ENCODE measurements around the gene LRRK2. TPM values are rescaled to one million over a fixed set of nuclear protein-coding genes. Genes with fewer than 3 reads are reported as not detected.
A peak's percentile ranks its signal among the peaks of the same experiment; 100 is the strongest.
"Not testable (repeated sequence)": the region's sequence is repeated elsewhere in the genome, so short reads cannot be mapped to it uniquely, and the experiment has no call there.

LRRK2 gene
- total RNA-seq, 1 donor from 2014 or later = 14.6 TPM

- peak; percentile 52 for ATAC-seq
These were observed 8.8 kb upstream of the LRRK2 start for GRCh38 chr12:40215982-40216381.

GRCh38 chr12:40216516-40217288, 8.1 kb upstream of the LRRK2 start:
- no peak for ATAC-seq

- no peak for ATAC-seq
These were observed 5.0 kb upstream of the LRRK2 start for GRCh38 chr12:40219760-40220159.

DNA sequence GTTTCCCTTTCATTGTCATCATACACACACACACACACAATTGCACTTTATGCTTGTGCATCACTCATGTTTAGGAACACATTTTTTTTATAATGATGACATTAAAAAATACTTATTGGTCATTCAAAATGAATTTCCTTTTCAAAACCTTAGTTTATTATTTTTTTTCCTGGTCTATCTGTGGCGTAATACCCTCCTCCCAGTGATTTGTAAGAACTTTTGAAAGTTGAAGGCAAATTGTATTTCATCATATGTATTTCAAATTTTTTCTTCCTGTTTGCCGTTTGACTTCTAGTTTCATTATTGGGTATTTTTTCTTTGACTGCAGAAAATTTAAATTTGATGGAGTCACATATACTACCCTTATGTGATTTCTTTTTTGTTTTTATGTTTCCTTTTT, 2.5 kb upstream of the LRRK2 start:
- no peak for ATAC-seq

DNA sequence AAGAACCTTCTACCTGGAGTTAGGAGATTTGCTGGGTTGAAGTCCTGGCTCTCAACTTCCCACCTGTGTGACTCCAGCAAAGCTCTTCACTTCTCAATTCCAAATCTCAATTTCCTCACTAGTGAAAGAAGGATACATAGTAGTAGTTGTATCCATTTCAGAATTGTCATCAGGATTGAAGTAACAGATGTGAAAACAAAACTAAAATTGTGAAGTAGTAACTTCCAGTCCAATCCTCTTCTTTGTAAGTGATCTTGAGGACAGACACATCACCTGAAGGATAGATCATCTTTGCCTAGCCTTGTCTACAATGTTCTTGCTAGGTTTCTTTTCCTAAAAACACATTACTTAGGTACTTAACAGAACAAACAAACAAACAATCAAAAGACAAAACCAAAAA, 1.2 kb upstream of the LRRK2 start:
- ATAC-seq = no peak

GRCh38 chr12:40225337-40225983, 663 bp downstream of the LRRK2 start:
- ATAC-seq = no peak

DNA sequence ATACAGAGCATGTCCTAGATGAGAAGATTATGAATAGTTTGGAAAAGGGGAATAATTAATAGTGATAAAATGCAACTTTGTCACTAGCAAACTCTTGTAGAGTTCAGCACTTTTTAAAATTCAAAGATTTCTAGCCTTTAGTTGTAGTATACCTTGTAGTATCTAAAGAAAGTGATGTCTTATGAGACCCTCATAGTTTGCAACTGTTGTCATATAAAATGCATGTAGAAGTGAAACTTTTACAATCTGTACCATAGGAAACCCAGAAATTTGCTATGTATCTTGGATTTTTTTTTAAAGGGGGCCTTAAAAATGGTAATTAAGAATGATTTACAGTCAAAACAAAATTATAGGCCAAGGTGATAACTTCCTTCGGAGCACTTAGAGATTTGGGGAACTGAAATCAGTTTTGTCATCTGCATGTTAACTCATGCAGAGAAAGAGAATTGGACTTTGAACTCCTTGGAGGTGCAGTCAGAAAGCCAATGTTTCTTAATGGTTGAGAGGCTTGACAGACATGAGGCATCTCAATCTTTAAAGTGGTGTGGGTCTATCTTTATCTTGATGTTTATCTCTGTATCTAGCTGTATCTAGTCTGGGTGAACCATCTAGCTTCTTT, 1.3 kb downstream of the LRRK2 start:
- ATAC-seq = no peak

DNA sequence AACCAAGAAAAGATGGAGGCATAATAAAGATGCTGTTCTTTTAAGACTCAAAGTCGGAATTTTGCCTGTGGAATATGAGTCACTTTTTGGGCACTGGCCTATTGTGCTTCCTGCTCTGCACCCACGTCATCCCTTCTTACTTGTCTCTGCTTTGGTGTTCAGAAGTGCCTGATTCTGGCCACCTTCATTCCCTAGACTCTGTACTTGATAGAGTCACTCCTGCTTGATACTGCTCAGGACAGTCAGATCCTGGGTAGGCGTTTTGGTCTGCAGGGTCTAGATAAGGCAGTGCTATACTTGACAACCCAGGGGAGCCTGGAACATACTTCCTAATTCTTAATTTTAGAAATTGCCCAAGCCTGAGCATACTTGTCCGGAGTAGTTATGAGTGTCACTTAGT, 1.9 kb downstream of the LRRK2 start:
- peak; percentile 79 for ATAC-seq

- ATAC-seq = no peak
These were observed 2.6 kb downstream of the LRRK2 start for GRCh38 chr12:40227447-40227846.

DNA sequence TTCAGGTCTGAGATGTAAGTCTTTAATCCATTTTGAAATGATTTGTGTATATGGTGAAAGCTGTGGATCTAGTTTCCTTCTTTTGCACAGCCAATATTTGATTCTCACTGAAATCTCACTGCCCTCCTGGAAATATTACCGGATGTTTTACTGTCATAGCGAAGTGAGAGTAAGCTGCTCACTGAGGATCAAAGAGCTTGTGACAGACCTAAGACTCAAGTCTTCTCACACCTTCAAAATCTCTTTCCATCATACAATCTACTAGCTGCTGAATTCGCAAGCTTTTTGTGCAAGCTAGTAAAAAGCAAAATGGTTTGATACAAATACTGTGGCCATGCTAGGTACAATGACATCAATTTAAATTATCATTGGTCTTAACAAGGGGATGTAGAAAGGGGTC, 3.9 kb downstream of the LRRK2 start:
- no peak for ATAC-seq

DNA sequence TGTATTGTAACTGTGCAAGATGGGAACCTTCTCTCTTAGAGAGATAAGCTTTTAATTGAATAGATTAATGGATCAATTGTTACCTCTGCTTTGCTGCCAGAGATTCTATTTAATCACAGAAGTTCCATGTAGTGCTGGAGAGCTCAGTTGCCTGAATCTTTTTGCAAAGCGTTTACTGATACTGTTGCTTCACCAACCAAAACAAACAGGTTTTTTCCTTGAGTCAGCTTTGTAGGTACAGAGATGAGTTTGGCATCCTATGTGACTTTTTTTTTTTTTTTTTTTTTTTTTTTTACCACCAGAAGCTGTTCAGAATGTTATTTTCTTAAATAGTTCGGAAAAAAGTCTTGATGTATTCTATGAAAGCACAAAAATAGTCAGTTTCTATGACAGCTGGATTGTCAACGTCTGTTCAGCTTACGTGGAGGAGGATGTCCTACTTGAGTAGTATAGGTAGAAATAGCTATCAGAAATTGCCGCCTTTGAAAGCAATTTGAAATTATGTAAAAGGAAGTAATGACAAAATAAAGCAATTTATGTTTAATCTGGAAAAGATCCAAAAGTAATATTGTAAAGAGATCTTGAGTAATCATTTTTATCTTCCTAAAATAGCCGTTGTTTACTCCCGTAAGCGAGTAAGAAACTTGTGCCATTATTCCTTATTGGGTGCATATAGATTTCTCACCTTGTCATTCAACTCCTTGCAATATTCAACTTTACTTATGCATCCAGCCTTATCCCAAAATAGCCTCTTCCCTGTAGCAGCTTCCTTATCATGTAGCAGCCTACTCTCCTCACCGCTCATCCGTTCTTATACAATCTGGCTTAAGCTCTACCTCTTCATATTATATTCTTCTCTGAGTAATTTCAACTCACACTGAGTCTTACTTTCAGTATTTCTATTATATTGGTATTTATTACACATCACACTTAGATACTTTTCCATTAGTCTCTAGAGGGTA, 5.2 kb downstream of the LRRK2 start:
- ATAC-seq = peak; percentile 36

- ATAC-seq = no peak
These were observed 7.8 kb downstream of the LRRK2 start for GRCh38 chr12:40232602-40233001.

DNA sequence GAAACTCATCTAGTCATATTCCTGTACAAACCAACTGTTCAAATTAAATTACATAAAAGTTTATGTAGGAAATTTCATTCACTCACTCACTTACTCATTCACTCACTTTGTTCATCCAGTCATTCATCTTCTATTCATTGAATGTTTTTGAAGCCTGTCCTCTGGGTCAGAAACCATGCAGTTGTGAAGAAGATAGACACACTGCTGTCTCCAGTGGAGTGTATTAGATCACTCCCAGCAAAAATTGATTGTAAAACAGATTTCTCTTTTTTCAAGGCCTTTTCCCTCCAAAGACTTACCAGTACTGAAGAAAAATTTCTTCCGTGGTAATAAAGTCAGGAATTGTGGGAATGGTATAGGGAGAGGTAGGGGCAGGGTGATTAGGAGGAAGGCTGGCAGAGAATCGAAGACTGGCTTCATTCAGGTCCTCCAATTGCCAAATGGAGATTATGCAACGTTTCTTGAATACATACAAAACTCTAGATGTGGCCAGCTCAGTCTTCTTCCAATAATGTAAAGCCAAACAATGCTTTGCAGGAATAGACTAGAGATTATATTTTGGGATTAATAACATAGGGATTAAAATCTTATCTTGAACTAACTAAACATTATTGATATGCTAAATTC, 9.1 kb downstream of the LRRK2 start:
- no peak for ATAC-seq

GRCh38 chr12:40236357-40236850, 11.6 kb downstream of the LRRK2 start:
- no peak for ATAC-seq

GRCh38 chr12:40238266-40238902, 13.6 kb downstream of the LRRK2 start:
- peak; percentile 92 for ATAC-seq

- no peak for ATAC-seq
These were observed 14.2 kb downstream of the LRRK2 start for GRCh38 chr12:40238979-40239378.

DNA sequence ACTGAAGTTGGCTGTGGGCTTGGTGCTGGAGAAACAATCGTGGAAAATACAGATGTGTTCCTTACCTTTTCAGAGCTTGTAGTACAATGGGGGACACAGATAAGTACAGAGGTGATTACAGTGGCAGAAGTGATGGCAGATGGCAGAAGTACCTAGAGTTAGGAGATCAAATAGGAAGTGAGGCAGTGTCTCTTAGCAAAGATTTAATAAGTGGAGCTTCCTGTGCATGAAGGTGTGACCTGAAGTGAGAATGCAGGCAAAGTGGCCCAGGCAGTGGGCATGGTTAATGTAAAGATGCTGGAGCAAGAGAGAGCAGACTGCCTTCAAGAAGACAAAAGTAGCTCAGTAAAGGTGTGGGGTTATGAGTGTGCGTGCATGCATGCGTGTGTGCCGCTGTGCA, 16.0 kb downstream of the LRRK2 start:
- no peak for ATAC-seq

DNA sequence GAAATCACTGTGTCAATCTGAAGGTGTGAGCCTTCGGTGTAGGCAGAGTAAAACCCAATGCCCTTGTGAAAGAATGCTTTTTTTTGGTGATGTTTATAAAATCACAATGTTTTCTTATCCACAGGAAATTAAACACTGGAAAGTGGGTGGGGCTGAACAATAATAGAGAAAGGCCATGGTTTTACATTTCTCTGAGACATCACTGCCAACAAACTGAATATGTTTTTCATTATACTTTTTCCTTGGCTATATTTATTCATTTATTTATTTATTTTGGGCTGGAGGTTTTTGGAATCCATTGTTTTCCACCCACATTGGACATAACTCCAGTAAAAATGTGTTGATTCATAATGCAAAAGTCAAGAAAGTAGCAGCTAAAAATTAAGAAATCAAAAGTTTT, 16.9 kb downstream of the LRRK2 start:
- ATAC-seq = no peak

DNA sequence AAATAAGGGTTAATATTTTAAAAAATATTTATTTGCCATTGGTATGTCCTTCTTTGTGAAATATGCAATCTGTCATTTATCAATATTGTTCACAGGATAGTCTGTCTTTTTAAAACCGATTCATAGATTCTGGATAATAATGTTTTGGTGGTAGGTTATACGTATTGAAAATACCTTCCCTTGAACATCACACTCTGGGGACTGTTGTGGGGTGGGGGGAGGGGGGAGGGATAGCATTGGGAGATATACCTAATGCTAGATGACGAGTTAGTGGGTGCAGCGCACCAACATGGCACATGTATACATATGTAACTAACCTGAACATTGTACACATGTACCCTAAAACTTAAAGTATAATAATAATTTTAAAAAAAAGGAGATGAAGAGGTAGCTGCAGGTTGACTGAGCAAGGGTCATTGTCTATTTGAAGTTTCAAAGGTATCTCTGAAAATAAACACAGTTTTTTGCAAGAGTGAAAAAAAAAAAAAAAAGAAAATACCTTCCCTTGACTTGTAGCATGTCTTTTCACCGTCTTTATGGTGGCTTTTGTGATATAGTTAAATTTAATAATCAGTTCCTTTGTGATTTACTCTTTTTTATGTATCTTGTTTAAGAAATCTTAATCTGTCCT, 19.8 kb downstream of the LRRK2 start:
- ATAC-seq = not testable (repeated sequence)

GRCh38 chr12:40248034-40248433, 23.2 kb downstream of the LRRK2 start:
- ATAC-seq = no peak

Data from esophagus mucosa (tissue), 1 donor.